ENCODE measurements around the gene CDH1.

DNA sequence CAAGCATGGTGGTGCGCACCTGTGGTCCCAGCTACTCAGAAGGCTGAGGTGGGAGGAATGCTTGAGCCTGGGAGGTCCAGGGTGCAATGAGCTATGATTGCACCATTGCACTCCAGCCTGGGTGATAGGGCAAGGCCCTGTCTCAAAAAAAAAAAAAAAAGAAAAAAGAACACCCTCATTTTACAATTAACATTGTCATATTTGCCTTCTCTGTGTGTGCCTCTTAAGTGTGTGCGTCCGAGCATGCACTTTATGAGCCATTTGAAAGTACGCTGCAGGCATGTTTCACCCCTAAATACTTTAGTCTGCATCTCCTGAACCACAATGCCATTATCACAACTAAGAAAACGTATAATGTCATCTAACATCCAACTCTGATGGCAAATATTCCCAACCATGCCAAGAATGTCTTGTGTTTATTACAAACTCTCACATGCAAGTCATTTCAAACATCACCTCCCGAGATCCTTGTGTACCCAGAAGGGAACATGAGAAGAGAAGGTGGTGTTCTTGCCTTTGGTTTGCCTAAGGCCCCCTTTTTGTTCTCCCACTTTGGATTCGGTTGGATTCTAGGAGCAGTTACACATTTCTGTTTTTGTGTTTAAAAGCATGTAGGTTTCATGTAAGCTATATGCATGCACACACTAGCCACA is 38.0 kb downstream of the CDH1 start:
- TF ChIP-seq CTCF (IDR thresholded peaks at IDR 0.05 in 8 of 11, conservative IDR thresholded peaks at IDR 0.05 in 3 of 11) (no peak), POLR2AphosphoS5 (IDR thresholded peaks at IDR 0.05) (no peak), POLR2A (IDR thresholded peaks at IDR 0.05) (no peak)

All from spleen (tissue), 7 donors.